ENCODE results near the gene TMPRSS3. TPM values are rescaled to one million over a fixed set of nuclear protein-coding genes. Genes with fewer than 3 reads are reported as not detected.

The TMPRSS3 gene
- polyA plus RNA-seq, 1 of the 3 experiments (the other 2 are of a cell fraction): not detected

- Histone ChIP-seq H3K4me2 (no peak overlapping the region), H3K9me3 (no peaks in the 10 kb centered on the region), H3F3A (replicated peaks; ENCODE audit: insufficient read depth) (no peaks in the 10 kb centered on the region), H3K9me2 (no peaks in the 10 kb centered on the region), H3K9ac (no peak overlapping the region), H3K79me2 (ENCODE audit: insufficient read depth) (no peaks in the 10 kb centered on the region), H3K27me3 (ENCODE audit: insufficient read depth) (no peaks in the 10 kb centered on the region), H3K27ac (ENCODE audit: low read depth in 2 of 2, low read length in 1 of 2) (no peak overlapping the region), H2AFZ (ENCODE audit: low read depth) (no peak overlapping the region), H4K20me1 (ENCODE audit: insufficient read depth) (no peaks in the 10 kb centered on the region), H3K36me3 (replicated peaks in 1 of 2; ENCODE audit: control insufficient read depth in 1 of 2, insufficient read depth in 2 of 2, low read length in 1 of 2) (no peaks in the 10 kb centered on the region), H3K4me1 (ENCODE audit: control insufficient read depth in 1 of 2, insufficient read depth in 2 of 2, low read depth in 1 of 2, low read length in 1 of 2) (no peaks in the 10 kb centered on the region), H3K4me3 (ENCODE audit: low read depth in 2 of 2, low read length in 1 of 2) (peak overlapping the region in 1 of 2 experiments; percentile 49; a peak in 1 of 4 replicates)
- peak; percentile 55 for DNase-seq
- TF ChIP-seq SMC3 (IDR thresholded peaks at IDR 0.05; ENCODE audit: low read depth, low read length): peak; percentile 26; the same call in 1 of the 2 replicates
- no peak for TF ChIP-seq REST (IDR thresholded peaks at IDR 0.05; ENCODE audit: low read depth, low read length)
- TF ChIP-seq RAD21 (IDR thresholded peaks at IDR 0.05; ENCODE audit: low read length): peak; percentile 47
- ChIA-PET POLR2A (interaction anchor here (0.6 kb wide), 1 partner anchor 11 kb away, joined by 3 read pairs; no protein-coding TSS in a partner anchor), CTCF (interaction anchor here (0.9 to 1.3 kb wide), 4 partner anchors 13 to 201 kb away, joined by 3 to 5 read pairs (median 3); partner anchors contain the start of gene TFF2)
- WGBS (ENCODE audit: low lambda C conversion rate): 51% methylated on average over 12 of the region's 23 CpGs
These were observed 57.8 kb downstream of the TMPRSS3 start for GRCh38 chr21:42337830-42338728.

- Histone ChIP-seq H2AFZ (ENCODE audit: low read depth) (no peak overlapping the region), H3K36me3 (replicated peaks in 1 of 2; ENCODE audit: control insufficient read depth in 1 of 2, insufficient read depth in 2 of 2, low read length in 1 of 2) (no peaks in the 10 kb centered on the region), H4K20me1 (ENCODE audit: insufficient read depth) (no peaks in the 10 kb centered on the region), H3F3A (replicated peaks; ENCODE audit: insufficient read depth) (no peaks in the 10 kb centered on the region), H3K79me2 (ENCODE audit: insufficient read depth) (no peaks in the 10 kb centered on the region), H3K27me3 (ENCODE audit: insufficient read depth) (no peaks in the 10 kb centered on the region), H3K4me3 (ENCODE audit: low read depth in 2 of 2, low read length in 1 of 2) (no peak overlapping the region), H3K4me2 (no peak overlapping the region), H3K9me2 (no peaks in the 10 kb centered on the region), H3K27ac (ENCODE audit: low read depth in 2 of 2, low read length in 1 of 2) (no peak overlapping the region), H3K9ac (no peak overlapping the region), H3K4me1 (ENCODE audit: control insufficient read depth in 1 of 2, insufficient read depth in 2 of 2, low read depth in 1 of 2, low read length in 1 of 2) (no peaks in the 10 kb centered on the region), H3K9me3 (no peaks in the 10 kb centered on the region)
- ChIA-PET POLR2A (interaction anchor here (0.6 kb wide), 1 partner anchor 12 kb away, joined by 3 read pairs; no protein-coding TSS in a partner anchor), CTCF (interaction anchor here (0.9 to 1.3 kb wide), 4 partner anchors 14 to 201 kb away, joined by 3 to 5 read pairs (median 3); partner anchors contain the start of gene TFF2)
- no peak for DNase-seq
- TF ChIP-seq FOSL2 (IDR thresholded peaks at IDR 0.05; ENCODE audit: borderline replicate concordance, low read depth) (no peak), POLR2AphosphoS5 (IDR thresholded peaks at IDR 0.05; ENCODE audit: low read depth, low read length) (no peak), JUND (IDR thresholded peaks at IDR 0.05) (no peak), SMC3 (IDR thresholded peaks at IDR 0.05; ENCODE audit: low read depth, low read length) (no peak), TEAD4 (IDR thresholded peaks at IDR 0.05; ENCODE audit: borderline replicate concordance, insufficient read depth) (no peak), MAX (IDR thresholded peaks at IDR 0.05; ENCODE audit: low read depth) (no peak), FOXJ3 (CRISPR knock-in tag; IDR thresholded peaks at IDR 0.05) (no peak), NFIC (IDR thresholded peaks at IDR 0.05; ENCODE audit: borderline replicate concordance) (no peak), YY1 (IDR thresholded peaks at IDR 0.05; ENCODE audit: low read depth) (no peak)
- WGBS (ENCODE audit: low lambda C conversion rate): 44% methylated on average over 4 of the region's 4 CpGs
These were observed 58.6 kb downstream of the TMPRSS3 start for GRCh38 chr21:42337276-42337675.
